Mesothelial cell of epicardium (in vitro differentiated cells): ENCODE data around the gene WARS2. TPM values are rescaled to one million over a fixed set of nuclear protein-coding genes. Genes with fewer than 3 reads are reported as not detected.

ENCODE experiments used
- DNase-seq, 2 experiments: peaks; one replicate each; pipeline ENCODE4 v3.0.0; 2021; ENCODE audit warnings: low spot score in 2 of 2; ENCODE audit not compliant: unreplicated experiment in 2 of 2
- H3K27ac Mint-ChIP-seq: 2 replicates; pipeline ENCODE4 v1.8.0; 2021; ENCODE audit warnings: mixed read lengths
- H3K27me3 Mint-ChIP-seq: 2 replicates; pipeline ENCODE4 v1.8.0; 2021; ENCODE audit warnings: low read depth, mixed read lengths
- H3K36me3 Mint-ChIP-seq: 2 replicates; pipeline ENCODE4 v1.8.0; 2021; ENCODE audit warnings: mixed read lengths
- H3K4me1 Mint-ChIP-seq: 2 replicates; pipeline ENCODE4 v1.8.0; 2021; ENCODE audit warnings: mixed read lengths
- H3K4me3 Mint-ChIP-seq: 2 replicates; pipeline ENCODE4 v1.8.0; 2021; ENCODE audit warnings: mild to moderate bottlenecking, moderate library complexity, mixed read lengths
- H3K9me3 Mint-ChIP-seq: 2 replicates; pipeline ENCODE4 v1.8.0; 2021; ENCODE audit warnings: mixed read lengths
- CTCF ChIP-seq: fragments of 200-600 bp; sonication (generic); IDR thresholded peaks from one replicate; pipeline ENCODE4 v1.5.0; 2021; ENCODE audit warnings: antibody characterized with exemption; ENCODE audit not compliant: unreplicated experiment
- total RNA-seq: library from RNA; stranded (reverse); gene quantifications from 3 replicates; pipeline ENCODE4 v1.2.1, GENCODE V29; 2021

The WARS2 gene
- total RNA-seq, 1 donor from 2014 or later = 18.7 TPM

GRCh38 chr1:119046429-119046784 lies 94.0 kb downstream of the WARS2 start:
- no peak for DNase-seq
- H3K36me3 Mint-ChIP-seq = peaks cover 12% of the 10 kb centered on the region
- H3K9me3 Mint-ChIP-seq = no peaks in the 10 kb centered on the region
- no peak for TF ChIP-seq CTCF
- H3K27ac Mint-ChIP-seq = peak overlapping the region; percentile 87
- H3K27me3 Mint-ChIP-seq = no peaks in the 10 kb centered on the region
- H3K4me3 Mint-ChIP-seq = no peak overlapping the region
- peaks cover 6% of the 10 kb centered on the region for H3K4me1 Mint-ChIP-seq

- Mint-ChIP-seq H3K4me3 (no peak overlapping the region), H3K9me3 (no peaks in the 10 kb centered on the region), H3K36me3 (peaks cover 14% of the 10 kb centered on the region), H3K27me3 (no peaks in the 10 kb centered on the region), H3K27ac (no peak overlapping the region), H3K4me1 (peaks cover 8% of the 10 kb centered on the region)
- DNase-seq = no peak
- no peak for TF ChIP-seq CTCF
Observed at GRCh38 chr1:119045096-119045746, 95.2 kb downstream of the WARS2 start.

- no peak for TF ChIP-seq CTCF
- Mint-ChIP-seq H3K4me1 (peaks cover 2% of the 10 kb centered on the region), H3K4me3 (no peak overlapping the region), H3K9me3 (no peaks in the 10 kb centered on the region), H3K27me3 (no peaks in the 10 kb centered on the region), H3K27ac (no peak overlapping the region), H3K36me3 (peaks cover 19% of the 10 kb centered on the region)
- no peak for DNase-seq
Observed at GRCh38 chr1:119040906-119041305, 99.5 kb downstream of the WARS2 start.

- no peak for TF ChIP-seq CTCF
- H3K27ac Mint-ChIP-seq = no peak overlapping the region
- peaks cover 2% of the 10 kb centered on the region for H3K4me1 Mint-ChIP-seq
- H3K36me3 Mint-ChIP-seq = peaks cover 19% of the 10 kb centered on the region
- H3K9me3 Mint-ChIP-seq = no peaks in the 10 kb centered on the region
- DNase-seq = no peak
- H3K27me3 Mint-ChIP-seq = no peaks in the 10 kb centered on the region
- H3K4me3 Mint-ChIP-seq = no peak overlapping the region
Observed at GRCh38 chr1:119040489-119040888, 100.0 kb downstream of the WARS2 start.

GRCh38 chr1:119038363-119038762 lies 102.1 kb downstream of the WARS2 start:
- Mint-ChIP-seq H3K4me3 (no peak overlapping the region), H3K27me3 (no peaks in the 10 kb centered on the region), H3K36me3 (peaks cover 7% of the 10 kb centered on the region), H3K27ac (no peak overlapping the region), H3K4me1 (peaks cover 2% of the 10 kb centered on the region), H3K9me3 (no peaks in the 10 kb centered on the region)
- no peak for DNase-seq
- no peak for TF ChIP-seq CTCF

- no peaks in the 10 kb centered on the region for H3K9me3 Mint-ChIP-seq
- H3K27me3 Mint-ChIP-seq = no peaks in the 10 kb centered on the region
- peaks cover 5% of the 10 kb centered on the region for H3K36me3 Mint-ChIP-seq
- H3K4me3 Mint-ChIP-seq = no peak overlapping the region
- DNase-seq = no peak
- H3K4me1 Mint-ChIP-seq = no peaks in the 10 kb centered on the region
- no peak overlapping the region for H3K27ac Mint-ChIP-seq
- TF ChIP-seq CTCF = no peak
Observed at GRCh38 chr1:119034359-119034758, 106.1 kb downstream of the WARS2 start.
